HS-27A (cell line): ENCODE measurements around the gene UGT2A2.
"Not testable (repeated sequence)": the region's sequence is repeated elsewhere in the genome, so short reads cannot be mapped to it uniquely, and the experiment has no call there.

Experiments used
- DNase-seq: peaks from one replicate; pipeline ENCODE4 v3.0.0-alpha.2; 2012; ENCODE audit warnings: low read depth, missing footprints

Gene UGT2A2

GRCh38 chr4:69639542-69639941, at the start of gene UGT2A2:
UGT2A2 (minus strand) TSS chr4:69639642; CDS start chr4:69639640, 2 bp downstream.
- no peak for DNase-seq

DNA sequence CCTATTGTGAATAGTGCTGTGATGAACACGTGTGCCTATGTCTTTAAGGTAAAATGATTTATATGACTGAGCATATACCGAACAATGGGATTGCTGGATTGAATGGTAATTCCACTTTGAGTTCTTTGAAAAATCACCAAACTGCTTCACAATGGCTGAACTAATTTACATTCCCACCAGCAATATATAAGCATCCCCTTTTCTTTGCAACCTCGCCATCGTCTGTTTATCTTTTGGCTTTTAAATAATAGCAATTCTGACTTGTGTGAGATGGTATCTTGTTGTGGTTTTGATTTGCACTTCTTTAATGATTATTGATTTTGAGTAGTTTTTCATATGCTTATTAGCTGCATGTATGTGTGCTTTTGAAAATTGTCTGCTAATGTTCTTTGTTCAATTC, 45.4 kb upstream of the UGT2A2 start:
- DNase-seq: no peak

DNA sequence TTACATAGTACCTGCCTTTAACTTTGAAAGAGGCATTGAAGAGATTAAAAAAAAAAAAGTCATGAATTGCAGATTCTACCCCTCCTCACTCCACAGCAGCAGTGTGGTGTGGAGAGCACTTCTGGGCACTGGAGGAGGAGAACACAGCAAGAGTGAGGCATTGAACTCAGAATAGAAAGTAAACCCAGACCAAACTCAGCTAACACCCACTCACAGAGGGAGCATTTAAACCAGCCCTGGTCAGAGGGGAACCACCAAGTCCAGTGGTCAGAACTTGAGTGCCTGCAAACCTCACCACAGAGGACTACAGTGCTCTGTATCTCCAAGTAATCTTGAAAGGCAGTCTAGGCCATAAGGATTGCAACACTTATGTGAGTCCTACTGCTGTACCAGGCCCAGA, 29.2 kb upstream of the UGT2A2 start:
- no peak for DNase-seq

DNA sequence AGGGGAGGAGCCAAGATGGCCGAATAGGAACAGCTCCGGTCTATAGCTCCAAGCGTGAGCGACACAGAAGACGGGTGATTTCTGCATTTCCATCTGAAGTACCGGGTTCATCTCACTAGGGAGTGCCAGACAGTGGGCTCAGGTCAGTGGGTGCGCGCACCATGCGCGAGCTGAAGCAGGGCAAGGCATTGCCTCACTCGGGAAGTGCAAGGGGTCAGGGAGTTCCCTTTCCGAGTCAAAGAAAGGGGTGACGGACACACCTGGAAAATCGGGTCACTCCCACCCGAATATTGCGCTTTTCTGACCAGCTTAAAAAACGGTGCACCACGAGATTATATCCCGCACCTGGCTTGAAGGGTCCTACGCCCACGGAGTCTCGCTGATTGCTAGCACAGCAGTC, 24.6 kb upstream of the UGT2A2 start:
- not testable (repeated sequence) for DNase-seq

- DNase-seq: not testable (repeated sequence)
Observed at GRCh38 chr4:69661130-69661803, 21.8 kb upstream of the UGT2A2 start.

GRCh38 chr4:69658133-69658532, 18.7 kb upstream of the UGT2A2 start:
- DNase-seq: no peak

GRCh38 chr4:69656653-69657158, 17.3 kb upstream of the UGT2A2 start:
- no peak for DNase-seq

- no peak for DNase-seq
Observed at GRCh38 chr4:69653147-69653546, 13.7 kb upstream of the UGT2A2 start, which contains the start of gene UGT2A1. UGT2A1 (minus strand) TSS chr4:69653247; CDS start chr4:69647644, 5,603 bp downstream.

- DNase-seq: no peak
Observed at GRCh38 chr4:69650872-69651271, 11.4 kb upstream of the UGT2A2 start.

GRCh38 chr4:69649629-69650028, 10.2 kb upstream of the UGT2A2 start:
- no peak for DNase-seq

GRCh38 chr4:69649207-69649606, 9.8 kb upstream of the UGT2A2 start:
- DNase-seq: no peak

GRCh38 chr4:69642961-69643360, 3.5 kb upstream of the UGT2A2 start:
- DNase-seq: no peak

GRCh38 chr4:69640289-69640688, 847 bp upstream of the UGT2A2 start:
- DNase-seq: no peak

GRCh38 chr4:69617083-69617694, 22.3 kb downstream of the UGT2A2 start:
- peak; percentile 4 for DNase-seq

DNA sequence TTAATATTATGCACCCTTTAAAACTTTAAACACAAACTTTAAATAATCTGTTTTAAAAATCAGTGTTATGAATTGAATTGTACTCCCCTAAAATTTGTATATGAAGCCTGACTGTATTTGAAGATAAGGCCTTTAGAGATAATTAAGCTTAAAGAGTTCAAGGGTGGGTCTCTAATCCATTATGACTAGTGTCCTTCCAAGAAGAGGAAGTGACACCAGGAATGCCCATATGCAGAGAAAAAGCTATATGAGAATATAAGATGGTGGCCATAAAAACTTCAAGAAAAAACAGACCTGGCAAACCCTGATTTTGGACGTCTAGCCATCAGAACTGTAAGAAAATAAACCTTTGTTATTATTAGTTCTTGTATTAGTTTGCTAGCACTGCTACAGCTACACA, 29.0 kb downstream of the UGT2A2 start:
- no peak for DNase-seq

DNA sequence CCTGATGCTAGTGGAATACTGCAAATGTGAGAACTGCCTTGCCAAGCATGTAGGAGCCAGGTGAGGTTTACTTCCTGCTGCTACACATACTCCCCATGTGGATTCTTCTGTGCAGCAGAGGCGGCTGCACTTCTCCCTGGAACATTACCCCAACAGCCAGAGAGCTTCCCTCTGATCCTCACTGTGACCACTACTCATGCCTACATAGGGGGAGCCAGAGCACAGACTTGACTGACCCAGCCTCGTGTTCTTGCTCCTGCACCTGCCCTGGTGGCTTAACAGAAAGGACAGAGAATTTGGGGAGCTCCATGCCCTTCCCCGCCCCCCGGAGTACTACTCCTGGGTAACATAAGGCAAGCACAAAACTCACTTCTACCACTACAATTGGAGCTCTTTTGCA, 38.4 kb downstream of the UGT2A2 start:
- DNase-seq: no peak

GRCh38 chr4:69600013-69600412, 39.4 kb downstream of the UGT2A2 start:
- no peak for DNase-seq

- DNase-seq: no peak
Observed at GRCh38 chr4:69594382-69594781, 45.1 kb downstream of the UGT2A2 start.

DNA sequence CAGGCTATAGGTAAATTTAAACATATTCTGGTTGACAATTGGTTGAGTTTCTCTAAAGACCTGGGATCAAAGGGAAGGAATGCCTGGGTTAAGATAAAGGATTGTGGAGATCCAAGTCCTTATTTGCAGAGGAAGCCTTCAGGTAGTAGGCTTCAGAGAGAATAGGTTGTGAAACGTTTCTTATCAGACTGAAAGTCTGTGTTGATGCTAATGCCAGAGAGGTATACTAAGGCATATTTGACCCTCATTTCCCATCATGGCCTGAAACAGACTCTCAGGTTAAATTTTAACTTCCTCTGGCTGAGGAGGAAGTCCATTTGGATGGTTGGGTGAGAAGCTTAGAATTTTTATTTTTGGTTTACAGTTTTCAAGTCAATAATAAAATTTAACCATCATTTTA, 48.1 kb downstream of the UGT2A2 start:
- no peak for DNase-seq

- no peak for DNase-seq
Observed at GRCh38 chr4:69589884-69590283, 49.6 kb downstream of the UGT2A2 start.

- DNase-seq: no peak
Observed at GRCh38 chr4:69584135-69584534, 55.3 kb downstream of the UGT2A2 start.

DNA sequence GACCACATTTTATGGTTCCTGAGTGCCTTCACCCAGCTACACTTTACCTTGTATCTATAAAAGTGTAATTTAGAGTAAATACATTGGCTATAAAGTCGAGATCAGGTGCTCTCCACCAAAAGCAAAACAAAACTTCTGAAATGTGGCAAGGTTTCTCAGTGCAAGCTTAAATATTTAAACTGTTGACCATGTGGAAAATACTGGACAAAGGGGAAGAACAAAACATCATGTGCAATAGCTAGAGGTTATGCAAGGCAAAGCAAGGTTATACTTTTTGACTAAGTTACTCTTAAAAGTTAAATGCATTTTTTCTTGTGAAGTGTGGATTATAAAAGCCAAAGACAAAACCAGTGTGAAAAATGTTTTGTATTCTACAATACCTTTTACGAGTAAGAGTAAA, 55.9 kb downstream of the UGT2A2 start:
- no peak for DNase-seq

DNA sequence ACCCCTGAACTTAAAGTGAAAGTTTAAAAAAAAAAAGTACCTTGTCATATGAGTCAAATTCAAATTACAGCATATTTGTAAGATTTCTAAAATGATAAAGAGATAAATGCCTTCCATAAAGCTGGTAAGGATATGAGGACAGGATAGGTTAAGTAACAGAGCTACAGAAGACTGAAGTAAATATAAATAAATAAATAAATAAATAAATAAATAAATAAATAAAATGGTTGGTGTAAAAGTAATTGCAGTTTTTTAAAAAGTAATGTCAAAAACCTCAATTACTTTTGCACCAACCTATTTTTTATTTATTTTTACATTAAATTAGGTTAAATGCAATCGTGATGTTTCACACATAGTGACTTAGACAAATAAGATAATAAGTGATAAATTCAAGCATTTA, 62.2 kb downstream of the UGT2A2 start:
- DNase-seq: no peak
